Muscle layer of colon (tissue), 2 donors: ENCODE measurements around the gene CCDC169.
"Not testable (repeated sequence)": the region's sequence is repeated elsewhere in the genome, so short reads cannot be mapped to it uniquely, and the experiment has no call there.

ENCODE experiments used
- H3K27ac ChIP-seq: one replicate; pipeline ENCODE4 v1.7.0; 2013; ENCODE audit warnings: low read depth, mild to moderate bottlenecking, low read length, moderate library complexity
- H3K27me3 ChIP-seq, 2 donors: one replicate each; pipeline ENCODE4 v1.7.0; 2013; ENCODE audit warnings: low read length in 2 of 2, mild to moderate bottlenecking in 2 of 2; ENCODE audit not compliant: insufficient read depth in 2 of 2, control insufficient read depth in 1 of 2
- H3K36me3 ChIP-seq: one replicate; pipeline ENCODE4 v1.7.0; 2013; ENCODE audit warnings: mild to moderate bottlenecking, low read length; ENCODE audit not compliant: insufficient read depth
- H3K4me1 ChIP-seq: one replicate; pipeline ENCODE4 v1.7.0; 2013; ENCODE audit warnings: mild to moderate bottlenecking, low read length; ENCODE audit not compliant: insufficient read depth
- H3K4me3 ChIP-seq, 2 donors: one replicate each; pipeline ENCODE4 v1.7.0; 2013; ENCODE audit warnings: low read length in 2 of 2, low read depth in 1 of 2, mild to moderate bottlenecking in 1 of 2, moderate library complexity in 1 of 2
- H3K9ac ChIP-seq: one replicate; pipeline ENCODE4 v1.7.0; 2013; ENCODE audit warnings: low read length
- H3K9me3 ChIP-seq: one replicate; pipeline ENCODE4 v1.7.0; 2013; ENCODE audit warnings: mild to moderate bottlenecking, low read length
- donor health status: abdominal sarcoma.
- donor health status: Adenocarcinoma of cecum.

Gene CCDC169

GRCh38 chr13:36310417-36311108 is 12.9 kb upstream of the CCDC169 start:
- Histone ChIP-seq H3K27me3 (no peaks in the 10 kb centered on the region), H3K4me1 (no peaks in the 10 kb centered on the region), H3K9ac (no peak overlapping the region), H3K36me3 (peaks cover 32% of the 10 kb centered on the region), H3K9me3 (no peaks in the 10 kb centered on the region), H3K4me3 (no peak overlapping the region), H3K27ac (no peak overlapping the region)

- no peak overlapping the region for H3K9ac ChIP-seq
- H3K4me3 ChIP-seq = no peak overlapping the region
- no peak overlapping the region for H3K27ac ChIP-seq
- no peaks in the 10 kb centered on the region for H3K9me3 ChIP-seq
- no peaks in the 10 kb centered on the region for H3K27me3 ChIP-seq
- peaks cover 10% of the 10 kb centered on the region for H3K4me1 ChIP-seq
- peaks cover 15% of the 10 kb centered on the region for H3K36me3 ChIP-seq
Measured at GRCh38 chr13:36302289-36302688, 4.7 kb upstream of the CCDC169 start.

GRCh38 chr13:36299469-36299868 is 1.9 kb upstream of the CCDC169 start:
- H3K27me3 ChIP-seq, H3K9me3 ChIP-seq, H3K27ac ChIP-seq, H3K9ac ChIP-seq, H3K4me3 ChIP-seq: not testable (repeated sequence)
- Histone ChIP-seq H3K36me3 (peaks cover 11% of the 10 kb centered on the region), H3K4me1 (peaks cover 18% of the 10 kb centered on the region)

- Histone ChIP-seq H3K4me1 (peaks cover 18% of the 10 kb centered on the region), H3K9ac (peak overlapping the region; percentile 41), H3K9me3 (no peaks in the 10 kb centered on the region), H3K4me3 (peak overlapping the region in 1 of 2 donors; percentile 81), H3K36me3 (peaks cover 11% of the 10 kb centered on the region), H3K27ac (peak overlapping the region; percentile 40), H3K27me3 (no peaks in the 10 kb centered on the region)
Measured at GRCh38 chr13:36298535-36299068, 988 bp upstream of the CCDC169 start.

GRCh38 chr13:36294096-36294495 is 3.5 kb downstream of the CCDC169 start:
- Histone ChIP-seq H3K9ac (no peak overlapping the region), H3K27me3 (no peaks in the 10 kb centered on the region), H3K4me3 (no peak overlapping the region), H3K4me1 (peaks cover 18% of the 10 kb centered on the region), H3K9me3 (no peaks in the 10 kb centered on the region), H3K36me3 (no peaks in the 10 kb centered on the region), H3K27ac (no peak overlapping the region)

- H3K9ac ChIP-seq = no peak overlapping the region
- H3K27me3 ChIP-seq = no peaks in the 10 kb centered on the region
- no peak overlapping the region for H3K27ac ChIP-seq
- H3K9me3 ChIP-seq = no peaks in the 10 kb centered on the region
- H3K4me1 ChIP-seq = peaks cover 13% of the 10 kb centered on the region
- no peaks in the 10 kb centered on the region for H3K36me3 ChIP-seq
- H3K4me3 ChIP-seq = no peak overlapping the region
Measured at GRCh38 chr13:36293497-36293896, 4.1 kb downstream of the CCDC169 start.

- no peak overlapping the region for H3K9ac ChIP-seq
- no peaks in the 10 kb centered on the region for H3K27me3 ChIP-seq
- H3K4me1 ChIP-seq = peaks cover 12% of the 10 kb centered on the region
- no peaks in the 10 kb centered on the region for H3K9me3 ChIP-seq
- no peaks in the 10 kb centered on the region for H3K36me3 ChIP-seq
- H3K27ac ChIP-seq = no peak overlapping the region
- no peak overlapping the region for H3K4me3 ChIP-seq
Measured at GRCh38 chr13:36288794-36289391, 8.7 kb downstream of the CCDC169 start.

GRCh38 chr13:36286006-36286405 is 11.6 kb downstream of the CCDC169 start:
- no peak overlapping the region for H3K9ac ChIP-seq
- peak overlapping the region; percentile 41 for H3K27ac ChIP-seq
- no peaks in the 10 kb centered on the region for H3K27me3 ChIP-seq
- H3K36me3 ChIP-seq = no peaks in the 10 kb centered on the region
- peak overlapping the region in 1 of 2 donors; percentile 34 for H3K4me3 ChIP-seq
- H3K9me3 ChIP-seq = no peaks in the 10 kb centered on the region
- peaks cover 12% of the 10 kb centered on the region for H3K4me1 ChIP-seq

GRCh38 chr13:36282821-36283432 is 14.7 kb downstream of the CCDC169 start:
- Histone ChIP-seq H3K4me3 (no peak overlapping the region), H3K27ac (no peak overlapping the region), H3K9me3 (no peaks in the 10 kb centered on the region), H3K27me3 (no peaks in the 10 kb centered on the region), H3K9ac (no peak overlapping the region), H3K4me1 (peaks cover 12% of the 10 kb centered on the region), H3K36me3 (no peaks in the 10 kb centered on the region)

GRCh38 chr13:36275190-36276002 is 22.2 kb downstream of the CCDC169 start:
- Histone ChIP-seq H3K36me3 (no peaks in the 10 kb centered on the region), H3K9ac (no peak overlapping the region), H3K4me3 (no peak overlapping the region), H3K27ac (no peak overlapping the region), H3K9me3 (no peaks in the 10 kb centered on the region), H3K4me1 (no peaks in the 10 kb centered on the region), H3K27me3 (no peaks in the 10 kb centered on the region)

GRCh38 chr13:36273431-36273830 is 24.2 kb downstream of the CCDC169 start:
- Histone ChIP-seq H3K27ac (no peak overlapping the region), H3K4me1 (no peaks in the 10 kb centered on the region), H3K27me3 (no peaks in the 10 kb centered on the region), H3K9ac (no peak overlapping the region), H3K36me3 (no peaks in the 10 kb centered on the region), H3K4me3 (no peak overlapping the region), H3K9me3 (no peaks in the 10 kb centered on the region)
